RCC 7860 (cell line): ENCODE measurements around the gene PDK3.
A peak's percentile ranks its signal among the peaks of the same experiment; 100 is the strongest.

Experiments used
- DNase-seq: peaks from one replicate; pipeline ENCODE4 v3.0.0-alpha.2; 2015; ENCODE audit warnings: low spot score
- FAIRE-seq: peaks from 2 replicates; lab custom pipeline; 2012; peaks lifted over from hg19 to GRCh38; lab: Jason Lieb, UNC

PDK3 gene

DNA sequence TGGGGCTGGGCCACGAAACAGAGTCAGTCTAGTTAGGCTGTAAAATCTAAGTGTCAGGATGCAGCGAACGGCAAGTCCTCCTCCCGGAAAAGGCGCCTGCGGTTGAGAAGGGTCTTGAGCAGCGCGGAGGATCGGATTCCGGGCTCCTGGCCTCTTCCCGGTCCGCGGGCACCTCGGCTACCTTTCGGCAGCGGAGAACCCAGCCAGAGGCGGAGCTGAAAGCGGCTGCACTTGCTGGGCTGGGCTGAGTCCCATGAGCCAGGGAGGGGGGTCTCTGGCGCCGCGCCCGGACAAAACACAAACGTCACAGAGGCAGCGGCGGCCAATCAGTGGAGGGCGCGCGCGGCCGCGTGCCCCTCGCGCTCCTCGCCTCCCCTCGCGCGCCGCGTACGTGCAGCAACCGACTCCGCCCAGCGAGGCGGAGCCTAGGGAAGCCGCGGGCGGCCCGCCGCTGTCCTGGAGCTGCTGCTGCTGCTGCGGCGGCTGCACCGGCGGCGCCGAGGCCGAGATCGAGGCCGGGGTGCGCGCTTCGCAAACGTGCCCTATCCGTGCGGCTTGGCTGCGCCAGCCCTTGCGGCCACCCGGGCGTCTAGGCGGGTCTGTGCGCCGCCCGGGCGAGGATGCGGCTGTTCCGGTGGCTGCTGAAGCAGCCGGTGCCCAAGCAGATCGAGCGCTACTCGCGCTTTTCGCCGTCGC lies at the start of gene PDK3:
Gene PDK3, plus strand, starts transcription at position 451 of the 696 bp plus-strand sequence. Its CDS starts 170 bp downstream, at position 621.
- no peak for FAIRE-seq
- peak; percentile 73 for DNase-seq

DNA sequence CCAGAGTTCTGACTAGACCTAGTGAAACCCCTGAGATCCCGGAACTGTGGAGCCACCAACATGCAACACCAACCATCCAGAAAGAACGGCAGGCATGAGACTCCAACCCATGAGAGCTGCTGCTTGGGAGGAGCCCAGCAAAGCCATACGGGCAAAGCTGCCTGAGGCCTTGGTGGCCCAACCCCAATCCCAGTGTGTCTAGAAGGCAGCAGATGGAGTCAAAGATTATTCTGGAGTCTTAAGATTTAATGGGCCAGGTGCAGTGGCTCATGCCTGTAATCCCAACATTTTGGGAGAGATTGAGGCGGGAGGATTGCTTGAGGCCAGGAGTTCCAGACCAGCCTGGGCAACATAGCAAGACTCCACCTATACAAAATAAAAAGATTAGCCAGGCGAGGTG lies 49.2 kb upstream of the PDK3 start:
- FAIRE-seq (no peak), DNase-seq (no peak)

DNA sequence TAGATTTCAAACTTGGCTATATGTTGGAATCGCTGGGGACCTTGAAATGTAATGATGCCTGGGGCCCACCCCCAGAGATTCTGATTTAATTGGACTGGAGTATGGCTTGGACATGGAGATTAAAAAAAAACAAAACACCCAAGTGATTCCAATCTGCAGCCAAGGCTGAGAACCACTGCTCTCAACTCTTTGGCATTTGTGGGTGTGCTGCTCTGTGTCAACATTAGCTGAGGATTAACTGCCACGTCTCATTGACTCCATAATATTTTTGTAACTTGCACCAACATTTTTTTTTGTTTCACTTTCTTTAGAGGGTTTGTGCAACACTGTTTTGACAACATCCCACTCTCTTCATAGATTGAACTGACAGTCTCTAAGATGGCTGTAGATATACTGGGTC lies 41.1 kb upstream of the PDK3 start:
- no peak for FAIRE-seq
- peak; percentile 4 for DNase-seq

DNA sequence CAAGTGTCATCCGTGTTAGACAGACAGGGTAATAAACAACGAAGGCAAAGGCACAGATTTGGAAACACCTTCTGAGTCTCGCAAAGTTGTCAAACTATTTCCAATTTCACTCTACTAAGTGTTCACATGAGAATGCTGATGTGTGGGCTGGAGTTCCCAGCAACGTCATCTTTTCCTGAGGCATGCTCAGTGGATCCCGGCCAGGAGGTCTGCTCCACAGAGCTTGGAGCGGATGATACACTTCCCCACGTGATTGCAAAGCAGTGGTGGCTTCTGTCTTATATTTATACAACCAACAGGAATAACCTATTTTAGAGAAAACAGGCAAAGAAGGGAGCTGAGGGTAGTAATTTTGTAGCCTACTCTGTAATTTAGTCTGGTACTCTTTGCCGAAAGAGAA lies 40.1 kb upstream of the PDK3 start:
- DNase-seq (no peak), FAIRE-seq (no peak)

DNA sequence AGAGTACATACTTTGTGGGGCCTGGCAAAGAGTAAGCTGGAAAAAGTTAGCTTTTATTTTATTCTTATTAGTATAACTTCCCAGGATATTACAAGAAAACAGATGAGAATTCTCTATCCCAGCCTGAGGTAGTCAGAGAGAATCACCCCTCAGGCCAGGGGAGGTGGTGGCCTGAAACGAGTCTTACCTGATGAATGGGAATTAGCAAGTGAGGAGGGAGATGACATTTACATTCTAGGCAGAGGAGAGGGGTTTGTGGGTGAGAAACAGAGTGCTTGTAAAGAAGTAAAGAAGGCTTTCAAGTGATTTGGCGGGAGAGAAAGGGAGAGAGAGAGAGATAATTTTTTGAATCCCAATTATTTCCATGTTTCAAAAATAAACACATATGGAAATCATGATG lies 39.3 kb upstream of the PDK3 start:
- FAIRE-seq: no peak
- DNase-seq: no peak

DNA sequence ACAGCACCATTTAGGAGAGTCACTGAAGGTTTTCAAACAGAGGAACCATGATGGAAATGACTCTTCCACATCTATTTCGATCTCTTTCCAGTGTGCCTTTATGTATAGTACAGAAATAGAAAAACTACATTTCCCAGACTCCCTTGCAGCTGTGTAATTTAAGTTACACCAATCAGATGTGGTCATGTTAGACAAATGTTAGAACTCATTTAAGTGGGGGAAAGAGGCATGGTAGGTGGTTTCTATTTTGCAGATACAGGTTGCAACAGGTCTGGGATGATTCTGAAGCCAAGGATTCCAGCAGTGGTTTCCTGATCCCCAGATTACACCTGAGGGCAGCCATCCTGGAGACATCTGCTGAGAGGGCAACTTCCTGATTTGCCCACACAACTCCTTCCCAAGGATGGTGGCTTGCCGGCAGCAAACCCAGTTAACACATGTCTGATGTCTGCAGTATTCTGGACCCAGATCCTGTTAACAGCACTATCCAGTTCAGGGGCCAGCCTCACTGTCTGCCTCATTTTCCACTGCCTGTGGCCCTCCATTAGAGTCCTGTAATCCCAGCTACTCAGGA lies 38.7 kb upstream of the PDK3 start:
- DNase-seq (no peak), FAIRE-seq (no peak)

DNA sequence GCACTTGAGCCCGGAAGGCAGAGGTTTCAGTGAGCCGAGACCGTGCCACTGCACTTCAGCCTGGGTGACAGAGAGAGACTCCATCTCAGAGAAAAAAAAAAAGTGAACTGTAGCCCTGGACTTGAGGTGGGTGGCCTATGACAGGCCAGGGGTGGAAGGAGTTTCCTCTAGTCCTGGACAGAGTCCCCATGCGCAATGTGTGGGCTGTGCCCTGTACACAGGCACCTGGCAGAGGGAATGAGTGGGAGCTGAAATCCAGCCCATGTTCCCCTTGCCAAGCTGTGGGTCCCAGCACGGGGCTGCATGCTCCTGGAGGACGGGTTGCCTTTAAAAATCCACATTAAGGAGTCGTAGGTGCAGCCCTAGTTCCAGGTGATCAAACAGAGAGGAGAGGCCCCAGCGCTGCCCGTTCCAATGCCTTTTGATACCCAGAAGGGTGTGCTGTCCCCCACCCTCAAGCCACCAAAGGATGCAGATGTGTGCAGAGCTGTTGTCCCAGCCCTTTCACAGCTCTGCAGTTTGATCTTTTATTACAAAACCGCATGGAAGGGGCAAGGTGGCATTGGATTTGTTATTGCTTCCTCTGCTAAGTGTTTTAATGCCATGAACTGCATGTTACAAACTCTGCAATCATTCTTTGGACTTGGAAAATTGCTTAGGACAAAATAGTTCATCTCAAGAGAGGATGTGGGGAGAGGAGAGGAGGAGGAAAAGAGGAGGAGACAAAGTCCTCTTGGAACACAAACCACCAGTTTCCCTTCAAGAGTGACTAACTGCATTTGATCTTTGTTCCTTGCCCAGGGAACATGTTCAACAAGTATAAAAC lies 38.0 kb upstream of the PDK3 start:
- FAIRE-seq (no peak), DNase-seq (no peak)

DNA sequence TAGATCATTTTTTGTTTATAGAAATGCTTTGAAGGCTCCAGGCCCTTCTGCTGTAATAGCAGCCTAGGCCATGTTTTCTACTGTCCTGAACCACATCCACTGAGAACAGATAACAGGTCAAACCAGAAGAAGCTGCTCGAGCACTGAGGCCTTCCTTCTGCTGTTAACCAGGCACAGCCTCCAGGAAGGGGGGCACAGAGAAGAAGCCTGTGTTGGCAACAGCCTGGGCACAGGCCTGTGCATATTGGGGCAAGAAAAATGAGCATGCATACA lies 37.4 kb upstream of the PDK3 start:
- FAIRE-seq: no peak
- DNase-seq: no peak

DNA sequence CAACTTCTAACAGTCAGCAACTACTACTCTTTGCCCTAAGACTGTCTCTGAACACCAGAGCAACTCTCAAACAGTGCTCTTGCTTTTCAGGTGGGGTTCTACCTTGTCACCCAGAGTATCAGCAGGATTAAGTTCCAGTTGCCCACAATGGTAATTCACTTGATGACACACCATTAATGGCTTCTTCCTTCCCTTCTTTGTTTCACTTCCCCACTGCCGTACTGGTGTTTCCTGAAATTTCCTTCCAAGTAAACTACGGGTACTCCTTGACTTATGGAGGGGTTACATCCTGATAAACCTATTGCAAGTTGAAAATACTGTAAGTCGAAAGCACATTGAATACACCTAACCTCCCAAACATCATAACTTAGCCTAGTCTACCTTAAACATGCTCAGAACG lies 36.6 kb upstream of the PDK3 start:
- DNase-seq (no peak), FAIRE-seq (no peak)

DNA sequence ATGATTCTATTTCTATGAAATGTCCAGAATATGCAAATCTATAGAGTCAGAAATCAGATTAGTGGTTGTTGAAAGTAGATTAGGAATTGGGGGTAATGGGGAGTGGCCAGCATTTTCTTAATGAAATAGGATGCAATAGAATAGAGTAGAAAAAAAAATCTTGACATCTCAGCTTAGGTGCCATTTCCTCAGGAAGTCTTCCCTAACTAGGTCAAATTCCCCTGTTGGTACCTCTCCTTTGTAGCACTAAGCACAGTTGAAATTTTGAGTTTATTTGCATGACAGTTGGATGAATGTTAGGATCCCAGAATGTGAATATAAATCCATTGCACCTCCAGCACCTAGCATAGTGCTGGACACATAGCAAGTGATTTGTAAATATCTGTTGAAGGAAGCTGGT lies 30.0 kb upstream of the PDK3 start:
- DNase-seq (no peak), FAIRE-seq (no peak)

DNA sequence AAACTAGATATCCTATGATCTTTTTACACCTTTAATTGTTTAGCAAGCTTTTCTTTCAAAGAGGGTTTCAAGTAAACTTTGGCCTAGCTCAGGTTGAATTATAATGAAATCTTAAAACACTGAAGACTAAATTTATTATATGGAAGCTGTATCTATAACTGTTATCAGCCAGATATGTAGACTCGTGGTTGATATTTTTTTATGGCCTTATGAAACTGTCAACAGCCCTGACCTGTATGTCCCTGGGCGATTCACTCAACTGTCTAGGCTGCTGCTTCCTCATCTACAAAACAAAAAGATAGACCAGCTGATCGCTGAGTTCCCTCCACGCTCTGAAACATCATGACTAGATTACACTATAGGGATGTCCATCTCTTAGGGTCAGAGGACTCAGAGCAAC lies 21.2 kb upstream of the PDK3 start:
- FAIRE-seq: no peak
- DNase-seq: no peak

DNA sequence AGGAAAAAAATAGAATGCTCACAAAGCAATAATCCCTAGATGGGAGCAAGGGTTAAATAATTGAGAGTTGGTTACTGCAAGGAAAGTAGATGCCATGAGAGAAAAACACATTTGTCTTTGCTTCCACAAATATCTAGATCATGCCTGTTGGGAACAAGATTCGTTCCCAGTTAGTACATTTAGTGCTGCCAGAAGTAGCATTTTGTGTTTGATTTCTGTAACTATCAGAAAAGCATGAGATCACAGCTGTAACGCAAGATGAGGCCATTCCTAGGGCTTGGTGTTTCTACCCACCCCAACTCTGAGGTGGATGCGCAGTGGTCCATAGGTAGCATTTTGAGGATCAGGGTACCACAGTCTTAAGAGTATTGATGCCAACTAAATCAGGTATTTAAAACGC lies 20.4 kb upstream of the PDK3 start:
- DNase-seq (no peak), FAIRE-seq (no peak)

DNA sequence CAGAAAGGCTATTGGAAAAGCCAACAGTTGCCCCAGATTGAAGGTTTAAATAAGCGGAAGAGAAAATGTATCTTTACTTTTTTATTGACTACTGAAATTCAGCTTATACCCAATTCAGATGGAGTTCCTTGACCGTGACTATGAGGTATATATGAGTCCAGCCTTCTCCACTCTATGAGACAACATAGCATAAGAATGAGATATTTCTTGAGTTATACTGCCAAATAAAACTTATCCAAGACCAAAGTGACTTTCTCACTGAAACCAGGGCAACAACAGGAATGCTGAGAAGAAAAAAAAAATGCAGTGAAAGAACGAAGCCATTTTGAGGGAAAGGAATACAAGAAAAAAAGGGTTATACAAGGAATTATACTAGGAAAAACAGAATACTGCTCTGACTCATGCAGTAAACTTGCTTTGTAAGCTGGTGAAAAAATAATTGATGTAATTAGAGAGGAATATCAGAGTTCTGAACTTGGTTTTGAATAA lies 16.3 kb upstream of the PDK3 start:
- DNase-seq: no peak
- FAIRE-seq: no peak

DNA sequence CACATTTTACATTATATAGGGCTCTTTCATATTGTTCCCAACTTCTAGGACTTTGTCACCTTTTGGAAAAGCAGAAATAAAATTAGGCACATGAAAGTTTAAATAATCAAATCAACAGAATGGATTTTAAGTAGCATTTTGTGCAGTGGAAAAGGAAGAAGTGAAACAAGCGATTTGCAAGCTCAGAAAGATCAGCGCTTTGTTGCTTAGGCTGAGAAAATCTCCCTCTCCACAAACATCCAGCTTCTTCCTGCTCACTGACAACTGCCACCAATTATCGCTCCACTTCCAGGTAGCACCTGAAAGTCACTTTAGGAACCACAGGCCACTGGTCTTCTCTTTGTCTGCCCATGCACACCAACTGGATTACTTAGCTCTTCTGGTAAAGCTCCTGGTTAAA lies 2.0 kb upstream of the PDK3 start:
- FAIRE-seq: no peak

DNA sequence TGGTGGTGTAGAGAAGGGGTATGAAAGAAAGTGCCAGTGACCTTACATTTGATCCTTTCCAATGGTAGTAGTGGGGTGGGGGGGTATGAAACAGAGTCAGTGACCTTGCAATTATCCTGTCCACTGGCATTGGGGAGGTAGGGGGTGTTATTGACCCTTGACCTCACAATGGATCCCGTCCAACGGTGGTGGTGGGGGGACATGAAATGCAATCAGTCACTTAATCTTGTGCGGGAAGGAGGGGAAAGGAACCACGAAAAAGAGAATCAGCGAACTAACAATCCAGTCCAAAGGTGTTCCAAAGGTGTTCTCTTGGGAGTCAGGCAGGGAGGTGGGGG lies 619 bp upstream of the PDK3 start:
- FAIRE-seq (no peak), DNase-seq (no peak)

More for the DNA sequence above, 2.0 kb upstream of the PDK3 start:
- no peak for DNase-seq

DNA sequence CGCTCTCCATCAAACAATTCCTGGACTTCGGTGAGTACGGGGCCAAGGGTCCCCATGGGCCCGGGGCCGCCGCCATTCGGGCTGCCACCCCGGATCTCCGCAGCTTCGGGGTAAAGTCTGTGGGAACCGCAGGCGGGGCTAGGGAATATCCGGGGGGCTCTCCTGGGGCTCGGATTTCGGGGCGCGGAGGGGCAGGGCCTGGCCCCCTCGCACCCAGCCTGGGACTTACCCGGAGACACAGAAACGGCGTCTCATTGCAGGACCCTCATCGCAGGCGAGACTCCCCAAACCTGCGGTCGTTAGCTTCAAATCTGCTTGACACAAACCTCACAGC lies 413 bp downstream of the PDK3 start:
- FAIRE-seq (no peak), DNase-seq (no peak)

DNA sequence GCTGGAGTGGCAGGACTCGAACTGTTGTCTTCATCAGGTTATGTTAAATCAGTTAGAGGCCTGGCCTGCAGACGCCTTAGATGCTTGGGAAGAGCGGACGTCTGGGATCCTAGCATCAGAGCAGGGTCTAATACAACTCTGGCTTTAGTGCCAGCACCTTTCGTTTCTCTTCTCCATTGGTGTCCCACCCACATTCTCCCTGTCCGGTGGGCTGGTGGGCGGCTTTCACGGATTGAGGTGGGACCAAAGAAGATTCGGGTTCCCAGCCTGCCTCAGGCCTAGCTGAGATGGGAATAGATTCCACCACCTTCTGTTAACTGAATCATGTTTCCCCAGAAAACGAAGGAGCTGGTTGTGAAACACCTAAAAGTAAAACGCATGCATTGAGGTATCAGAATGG lies 939 bp downstream of the PDK3 start:
- no peak for DNase-seq
- FAIRE-seq: no peak

DNA sequence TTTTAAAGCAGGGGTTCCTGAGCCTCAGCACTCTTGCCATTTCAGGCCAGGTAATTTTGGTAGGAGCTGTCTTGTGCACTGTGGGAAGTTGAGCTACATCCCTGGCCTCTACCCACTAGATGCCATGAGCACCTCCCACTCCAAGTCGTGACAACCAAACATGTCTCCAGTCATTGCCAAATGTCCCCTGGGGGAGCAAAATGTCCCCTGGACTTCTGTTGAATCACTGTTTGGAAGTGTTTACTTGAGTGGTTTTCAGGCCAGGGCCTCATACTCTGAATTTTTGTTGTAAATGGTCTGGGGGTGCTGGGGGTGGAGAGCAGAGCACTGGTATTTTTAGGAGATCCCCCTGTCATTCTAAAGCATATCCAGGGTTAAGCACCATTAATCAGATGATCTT lies 3.2 kb downstream of the PDK3 start:
- DNase-seq (no peak), FAIRE-seq (no peak)

DNA sequence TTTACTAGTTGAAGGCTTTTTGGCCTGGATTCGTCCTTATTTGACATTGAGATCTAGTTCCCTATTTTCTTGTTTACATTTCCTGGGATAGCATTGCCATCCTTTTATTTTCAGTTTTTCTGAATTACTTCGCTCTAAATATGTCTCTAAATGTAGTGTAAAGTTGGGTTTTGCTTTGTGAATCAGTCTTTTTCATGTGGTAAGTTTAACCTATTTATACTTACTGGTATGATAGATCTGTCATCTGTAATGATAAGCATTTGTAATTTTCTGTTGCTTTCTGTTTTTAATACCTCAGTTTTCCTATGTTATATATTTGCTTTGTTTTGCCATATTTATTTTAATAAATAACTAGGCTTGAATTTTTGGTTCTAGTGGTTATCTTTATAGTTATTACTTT lies 6.7 kb downstream of the PDK3 start:
- FAIRE-seq: no peak
- DNase-seq: no peak

DNA sequence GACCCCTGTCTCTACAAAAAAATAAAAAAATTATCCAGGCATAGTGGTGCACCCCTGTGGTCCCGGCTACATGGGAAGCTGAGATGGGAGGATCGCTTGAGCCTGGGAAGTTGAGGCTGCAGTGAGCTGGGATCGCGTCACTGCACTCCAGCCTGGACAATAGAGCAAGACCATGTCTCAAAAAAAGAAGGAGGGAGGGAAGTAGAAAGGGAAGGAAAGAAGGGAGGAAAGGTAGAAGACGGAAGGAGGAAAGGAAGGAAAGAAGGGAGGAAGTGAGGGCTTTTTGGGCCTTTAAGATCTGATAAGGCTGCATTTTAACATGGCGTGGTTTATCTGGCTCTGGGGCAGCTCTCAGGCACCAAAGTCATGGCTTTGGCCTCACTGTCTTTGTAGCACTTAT lies 10.4 kb downstream of the PDK3 start:
- no peak for FAIRE-seq

DNA sequence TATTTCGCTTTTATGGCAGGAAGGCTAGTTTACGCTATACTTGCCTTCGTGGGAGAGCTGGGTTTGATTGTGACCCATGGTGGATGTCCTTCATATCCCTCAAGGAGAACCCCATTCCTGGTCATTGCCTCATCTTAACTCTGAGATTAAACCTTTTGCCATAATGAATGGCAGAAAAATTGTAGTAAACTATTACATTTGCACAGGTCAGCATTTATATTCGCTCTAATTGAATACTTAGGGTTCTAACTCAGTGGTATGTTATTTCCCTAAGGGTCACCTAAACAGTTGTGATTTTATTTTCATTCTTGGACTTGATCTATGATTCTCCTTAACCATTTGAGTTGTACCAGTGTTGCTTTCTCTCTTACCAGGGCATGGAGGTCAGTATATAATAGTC lies 13.4 kb downstream of the PDK3 start:
- FAIRE-seq (no peak), DNase-seq (no peak)

More for the DNA sequence above, 10.4 kb downstream of the PDK3 start:
- DNase-seq: no peak

DNA sequence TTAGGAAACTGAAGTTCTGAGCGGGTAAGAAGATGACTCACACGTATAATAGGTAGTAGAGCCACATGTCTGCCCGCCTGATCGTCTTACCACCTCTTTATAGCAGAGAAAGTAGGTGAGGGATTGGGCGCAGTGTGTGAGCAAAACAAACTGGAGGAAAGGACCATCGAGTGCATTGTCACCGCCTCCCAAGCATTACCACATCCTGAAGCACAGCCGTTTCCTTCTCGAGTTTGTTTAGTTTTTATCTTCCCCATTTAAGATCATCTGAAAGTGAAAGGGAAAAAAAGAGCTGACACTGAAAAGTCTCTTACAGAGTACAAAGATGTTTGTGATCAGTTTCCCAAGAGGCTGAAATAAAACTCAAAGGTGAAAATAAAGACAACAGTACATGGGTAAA lies 14.8 kb downstream of the PDK3 start:
- peak; percentile 91 for FAIRE-seq
- DNase-seq: peak; percentile 51
